Measurements from ENCODE around the gene SBK3. TPM values are rescaled to one million over a fixed set of nuclear protein-coding genes. Genes with fewer than 3 reads are reported as not detected.

Gene SBK3
- total and polyA plus RNA-seq, 10 of the 15 experiments (the other 5 are each of a cell fraction or from before 2014, with no cell fraction given): not detected

DNA sequence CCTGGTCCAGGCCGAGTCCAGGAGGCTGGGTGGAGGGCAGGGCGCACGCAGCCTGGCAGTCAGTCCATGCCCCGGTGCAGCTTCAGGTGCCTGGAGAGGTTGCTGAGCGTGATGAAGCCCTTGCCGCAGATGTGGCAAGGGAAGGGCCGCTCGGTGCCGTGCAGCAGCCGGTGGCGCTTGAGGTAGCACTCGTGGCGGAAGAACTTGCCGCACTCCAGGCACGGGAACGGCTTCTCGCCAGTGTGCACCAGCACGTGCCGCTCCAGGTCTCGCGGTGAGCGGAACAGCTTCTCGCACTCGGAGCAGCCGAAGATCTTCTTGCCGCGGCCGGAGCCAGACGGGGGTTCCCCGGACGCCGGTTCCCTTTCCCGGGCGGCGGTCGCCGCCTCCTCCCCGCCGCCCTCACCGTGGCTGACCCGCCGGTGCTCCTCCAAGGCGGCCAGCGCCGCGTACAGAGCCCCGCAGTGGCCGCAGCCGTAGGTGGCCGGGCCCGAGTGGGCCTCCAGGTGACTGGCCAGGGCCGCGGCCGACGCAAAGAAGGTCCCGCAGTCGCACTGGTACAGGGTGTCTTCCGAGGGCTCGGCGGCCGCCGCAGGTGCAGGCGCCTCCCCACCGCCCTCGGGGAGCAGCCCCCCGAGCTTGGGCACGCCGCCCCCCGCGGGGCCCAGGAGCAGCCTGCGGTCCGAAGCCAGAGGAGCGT lies 47.2 kb upstream of the SBK3 start:
- Histone ChIP-seq H3K4me1 (ENCODE audit: control insufficient read depth, insufficient read depth, low read length) (no peaks in the 10 kb centered on the region), H3K27me3 (replicated peaks in 1 of 2; ENCODE audit: control insufficient read depth in 2 of 2, insufficient read depth in 2 of 2, low read length in 1 of 2) (no peaks in the 10 kb centered on the region), H2AFZ (ENCODE audit: control insufficient read depth, low read depth, low read length) (no peak overlapping the region), H3K4me3 (no peak overlapping the region), H3K36me3 (ENCODE audit: control insufficient read depth in 2 of 2, insufficient read depth in 2 of 2, low read length in 1 of 2) (peaks cover 0 to 8% of the 10 kb centered on the region in 2 experiments; a peak in 1 of 4 replicates), H3K9ac (ENCODE audit: control insufficient read depth, insufficient read depth, low read length) (no peak overlapping the region), H3K9me3 (replicated peaks; ENCODE audit: control insufficient read depth, insufficient read depth, low read length) (peaks cover 2% of the 10 kb centered on the region; the same call in 2 of the 3 replicates), H3K79me2 (ENCODE audit: control insufficient read depth, insufficient read depth, low read length) (no peaks in the 10 kb centered on the region), H4K20me1 (ENCODE audit: control insufficient read depth, insufficient read depth) (no peaks in the 10 kb centered on the region), H3K27ac (ENCODE audit: control insufficient read depth, insufficient read depth) (no peak overlapping the region), H3K4me2 (ENCODE audit: control insufficient read depth, insufficient read depth) (no peak overlapping the region)
- DNase-seq (ENCODE audit: low read depth, low spot score): no peak
- CTCF ChIA-PET: no interaction called here
- no peak for ATAC-seq
- 97% methylated on average over 43 of the region's 73 CpGs for WGBS (ENCODE audit: insufficient coverage, insufficient replicate concordance, low lambda C conversion rate, missing lambda C conversion rate)
- no TSS peak for BruUV-seq (replicated peaks)
- POLR2A ChIA-PET: no interaction called here
- RAD21 ChIA-PET (ENCODE audit: unreplicated experiment): no interaction called here
- FAIRE-seq: no peak
- SMC1A ChIA-PET (ENCODE audit: uncharacterized antibody, unreplicated experiment): no interaction called here
- TF ChIP-seq RB1 (IDR thresholded peaks at IDR 0.05; ENCODE audit: borderline replicate concordance) (no peak), POLR2A (IDR thresholded peaks at IDR 0.05; ENCODE audit: low read depth, low read length) (0 out of 2 replicates have a peak, but pooled peaks have one; percentile 16)
- intact Hi-C loops (cut with micrococcal nuclease; ENCODE audit: unreplicated experiment): no loop called here
- in situ Hi-C loops (cut with MboI): no loop called here

- FAIRE-seq: no peak
- H3K27ac ChIP-seq (ENCODE audit: control insufficient read depth, insufficient read depth): no peak overlapping the region
- ChIA-PET RAD21 (ENCODE audit: unreplicated experiment) (no interaction called here), SMC1A (ENCODE audit: uncharacterized antibody, unreplicated experiment) (no interaction called here), POLR2A (no interaction called here), CTCF (no interaction called here)
- H3K4me1 ChIP-seq (ENCODE audit: control insufficient read depth, insufficient read depth, low read length): peaks cover 5% of the 10 kb centered on the region
- ATAC-seq: no peak
- H3K9ac ChIP-seq (ENCODE audit: control insufficient read depth, insufficient read depth, low read length): no peak overlapping the region
- in situ Hi-C loops (cut with MboI): no loop called here
- TF ChIP-seq KAT2A (conservative IDR thresholded peaks at IDR 0.05; ENCODE audit: control insufficient read depth, low read depth, low read length): no peak
- no peak for TF ChIP-seq SMAD5 (IDR thresholded peaks at IDR 0.05; ENCODE audit: low read depth)
- WGBS (ENCODE audit: insufficient coverage, insufficient replicate concordance, low lambda C conversion rate, missing lambda C conversion rate): 95% methylated on average over 10 of the region's 10 CpGs
- no peaks in the 10 kb centered on the region for H3K27me3 ChIP-seq (replicated peaks in 1 of 2; ENCODE audit: control insufficient read depth in 2 of 2, insufficient read depth in 2 of 2, low read length in 1 of 2)
- no peaks in the 10 kb centered on the region for H3K79me2 ChIP-seq (ENCODE audit: control insufficient read depth, insufficient read depth, low read length)
- H3K36me3 ChIP-seq (ENCODE audit: control insufficient read depth in 2 of 2, insufficient read depth in 2 of 2, low read length in 1 of 2): peaks cover 0 to 8% of the 10 kb centered on the region in 2 experiments; a peak in 1 of 4 replicates
- no peak overlapping the region for H3K4me2 ChIP-seq (ENCODE audit: control insufficient read depth, insufficient read depth)
- no TSS peak for BruUV-seq (replicated peaks)
- peaks cover 2% of the 10 kb centered on the region; the same call in 2 of the 3 replicates for H3K9me3 ChIP-seq (replicated peaks; ENCODE audit: control insufficient read depth, insufficient read depth, low read length)
- H2AFZ ChIP-seq (ENCODE audit: control insufficient read depth, low read depth, low read length): no peak overlapping the region
- no peaks in the 10 kb centered on the region for H4K20me1 ChIP-seq (ENCODE audit: control insufficient read depth, insufficient read depth)
- intact Hi-C loops (cut with micrococcal nuclease; ENCODE audit: unreplicated experiment): no loop called here
- H3K4me3 ChIP-seq: no peak overlapping the region
- no peak for DNase-seq (ENCODE audit: low read depth, low spot score)
Measured at GRCh38 chr19:55591555-55591954, 46.2 kb upstream of the SBK3 start.
